Smooth muscle cell (in vitro differentiated cells): Measurements from ENCODE around the gene GP1BA. TPM values are rescaled to one million over a fixed set of nuclear protein-coding genes. Genes with fewer than 3 reads are reported as not detected.

Source experiments
- DNase-seq: peaks from one replicate; lab custom pipeline; 2025; ENCODE audit not compliant: unreplicated experiment; lab: John Stamatoyannopoulos, UW
- H2AFZ ChIP-seq: fragments of 200-600 bp; sonication (generic); 2 replicates; pipeline ENCODE4 v1.6.0; 2016; ENCODE audit warnings: antibody characterized with exemption, low read depth, mild to moderate bottlenecking
- H3F3A ChIP-seq: fragments of 200-600 bp; sonication (generic); 2 replicates; pipeline ENCODE4 v1.6.0; 2017; ENCODE audit warnings: antibody characterized with exemption, low read depth
- H3K27ac ChIP-seq: fragments of 200-600 bp; sonication (generic); 2 replicates; pipeline ENCODE4 v1.5.1; 2016; ENCODE audit warnings: low read depth, mild to moderate bottlenecking
- H3K27me3 ChIP-seq: fragments of 200-600 bp; sonication (generic); 2 replicates; pipeline ENCODE4 v1.6.1; 2016; ENCODE audit warnings: low read depth, mild to moderate bottlenecking
- H3K36me3 ChIP-seq: fragments of 200-600 bp; sonication (generic); 2 replicates; pipeline ENCODE4 v1.5.1; 2016; ENCODE audit warnings: low read depth
- H3K4me1 ChIP-seq: fragments of 200-600 bp; sonication (generic); 2 replicates; pipeline ENCODE4 v1.5.1; 2016; ENCODE audit warnings: low read depth
- H3K4me2 ChIP-seq: fragments of 200-600 bp; sonication (generic); 2 replicates; pipeline ENCODE4 v1.6.0; 2016; ENCODE audit warnings: mild to moderate bottlenecking
- H3K4me3 ChIP-seq: fragments of 200-600 bp; sonication (generic); 2 replicates; pipeline ENCODE4 v1.5.1; 2016; ENCODE audit warnings: mild to moderate bottlenecking
- H3K79me2 ChIP-seq: fragments of 200-600 bp; sonication (generic); 2 replicates; pipeline ENCODE4 v1.6.0; 2016; ENCODE audit warnings: low read depth, mild to moderate bottlenecking
- H3K9ac ChIP-seq: fragments of 200-600 bp; sonication (generic); 2 replicates; pipeline ENCODE4 v1.6.0; 2016; ENCODE audit warnings: low read depth
- H3K9me3 ChIP-seq: fragments of 200-600 bp; sonication (generic); replicated peaks from 2 replicates; pipeline ENCODE4 v1.5.1; 2016; ENCODE audit warnings: low read depth
- H4K20me1 ChIP-seq: fragments of 200-600 bp; sonication (generic); 2 replicates; pipeline ENCODE4 v1.6.0; 2016; ENCODE audit warnings: low read depth
- WGBS: methylation state at CpG from one replicate; pipeline ENCODE4 v1.1.7; 2016; ENCODE audit warnings: low lambda C conversion rate; 5-methylcytosine and 5-hydroxymethylcytosine counted together
- polyA plus RNA-seq: library from polyadenylated mRNA; unstranded; fragments of >200 nt; fragmentation: Nextera tagmentation; extraction: Ambion mirVana; gene quantifications from 2 replicates; pipeline ENCODE4 v1.2.1, GENCODE V29; 2016
- total RNA-seq: library from RNA; depleted of rRNA; stranded (reverse); fragments of >200 nt; gene quantifications from 2 replicates; pipeline ENCODE4 v1.2.3, GENCODE V29; 2014
- TF ChIP-seq, protein P1 (sequence below): fragments of 200-600 bp; sonication (generic); IDR thresholded peaks from 2 replicates; pipeline ENCODE4 v1.5.1; 2017; ENCODE audit warnings: borderline replicate concordance, mild to moderate bottlenecking, antibody characterized with exemption; ENCODE audit not compliant: insufficient read depth, poor library complexity, severe bottlenecking

GP1BA gene
- total and polyA plus RNA-seq, 2 experiments from 2014 or later: 0.07 TPM; not detected in 1

DNA sequence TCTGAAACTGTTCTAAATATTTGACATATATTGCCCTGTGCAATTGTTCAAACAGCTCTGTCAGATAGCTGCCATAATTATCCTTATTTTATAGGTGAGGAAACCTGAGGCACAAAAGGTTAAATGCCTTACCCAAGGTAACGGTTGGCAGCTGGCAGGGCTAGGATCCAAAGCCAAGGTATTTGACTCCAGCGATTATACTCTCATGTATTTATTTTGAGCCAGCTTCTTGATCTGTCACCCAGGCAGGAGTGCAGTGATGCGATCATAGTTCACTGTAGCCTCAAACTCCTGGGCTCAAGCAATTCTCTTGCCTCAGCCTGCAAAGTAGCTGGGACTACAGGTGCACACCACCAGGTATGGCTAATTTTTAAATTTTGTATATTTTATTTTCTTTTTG is 26.0 kb downstream of the GP1BA start:
- WGBS: 96% methylated on average over 3 of the region's 3 CpGs
- Histone ChIP-seq H4K20me1 (no peaks in the 10 kb centered on the region), H2AFZ (no peak overlapping the region), H3K79me2 (peaks cover 6% of the 10 kb centered on the region), H3K36me3 (no peaks in the 10 kb centered on the region), H3F3A (no peaks in the 10 kb centered on the region), H3K4me2 (no peak overlapping the region), H3K27me3 (no peaks in the 10 kb centered on the region), H3K27ac (no peak overlapping the region), H3K9ac (no peak overlapping the region), H3K4me1 (no peaks in the 10 kb centered on the region), H3K4me3 (no peak overlapping the region), H3K9me3 (no peaks in the 10 kb centered on the region)
- TF ChIP-seq, protein P1, sequence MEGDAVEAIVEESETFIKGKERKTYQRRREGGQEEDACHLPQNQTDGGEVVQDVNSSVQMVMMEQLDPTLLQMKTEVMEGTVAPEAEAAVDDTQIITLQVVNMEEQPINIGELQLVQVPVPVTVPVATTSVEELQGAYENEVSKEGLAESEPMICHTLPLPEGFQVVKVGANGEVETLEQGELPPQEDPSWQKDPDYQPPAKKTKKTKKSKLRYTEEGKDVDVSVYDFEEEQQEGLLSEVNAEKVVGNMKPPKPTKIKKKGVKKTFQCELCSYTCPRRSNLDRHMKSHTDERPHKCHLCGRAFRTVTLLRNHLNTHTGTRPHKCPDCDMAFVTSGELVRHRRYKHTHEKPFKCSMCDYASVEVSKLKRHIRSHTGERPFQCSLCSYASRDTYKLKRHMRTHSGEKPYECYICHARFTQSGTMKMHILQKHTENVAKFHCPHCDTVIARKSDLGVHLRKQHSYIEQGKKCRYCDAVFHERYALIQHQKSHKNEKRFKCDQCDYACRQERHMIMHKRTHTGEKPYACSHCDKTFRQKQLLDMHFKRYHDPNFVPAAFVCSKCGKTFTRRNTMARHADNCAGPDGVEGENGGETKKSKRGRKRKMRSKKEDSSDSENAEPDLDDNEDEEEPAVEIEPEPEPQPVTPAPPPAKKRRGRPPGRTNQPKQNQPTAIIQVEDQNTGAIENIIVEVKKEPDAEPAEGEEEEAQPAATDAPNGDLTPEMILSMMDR: no peak
- no peak for DNase-seq

DNA sequence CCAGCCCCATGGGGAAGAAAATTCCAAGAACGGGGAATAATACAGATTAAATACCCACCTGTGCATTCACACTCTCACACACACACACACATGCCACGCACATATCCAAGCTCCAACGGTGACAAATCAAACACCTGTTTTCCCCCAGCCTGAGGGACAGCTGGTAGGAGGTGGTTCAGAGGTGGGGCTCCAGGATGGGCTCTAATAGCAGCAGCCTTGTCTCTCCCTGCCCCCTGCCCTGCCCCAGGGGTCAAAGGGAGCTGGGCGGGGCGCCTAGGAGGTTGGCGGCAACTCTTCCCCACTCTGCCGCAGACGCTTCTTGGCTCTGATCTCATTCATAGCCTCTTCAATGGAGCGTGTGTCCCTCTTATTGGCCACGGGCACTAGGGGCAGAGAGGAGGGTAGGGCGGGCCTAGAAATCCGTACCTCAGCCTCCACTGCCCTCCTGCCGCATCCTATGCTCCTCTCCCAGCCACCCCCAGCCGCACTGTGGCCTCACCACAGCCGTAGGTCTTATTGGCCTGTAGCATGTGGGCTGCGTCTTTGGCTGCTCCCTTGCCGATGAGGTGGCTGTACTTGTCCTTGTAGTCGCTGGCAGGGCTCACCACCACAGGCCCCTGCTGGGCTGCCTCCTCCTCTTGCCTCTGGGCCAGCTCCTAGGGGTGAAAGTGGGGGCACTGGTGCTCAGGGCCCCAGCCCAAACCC is 27.3 kb downstream of the GP1BA start:
- Histone ChIP-seq H3K4me3 (no peak overlapping the region), H3K27me3 (no peaks in the 10 kb centered on the region), H3K9ac (no peak overlapping the region), H3K9me3 (no peaks in the 10 kb centered on the region), H2AFZ (no peak overlapping the region), H3K79me2 (peaks cover 14% of the 10 kb centered on the region), H3F3A (no peaks in the 10 kb centered on the region), H3K4me1 (no peaks in the 10 kb centered on the region), H3K36me3 (no peaks in the 10 kb centered on the region), H3K27ac (no peak overlapping the region), H4K20me1 (no peaks in the 10 kb centered on the region), H3K4me2 (no peak overlapping the region)
- TF ChIP-seq, protein P1: no peak
- 95% methylated on average over 18 of the region's 18 CpGs for WGBS
- no peak for DNase-seq

DNA sequence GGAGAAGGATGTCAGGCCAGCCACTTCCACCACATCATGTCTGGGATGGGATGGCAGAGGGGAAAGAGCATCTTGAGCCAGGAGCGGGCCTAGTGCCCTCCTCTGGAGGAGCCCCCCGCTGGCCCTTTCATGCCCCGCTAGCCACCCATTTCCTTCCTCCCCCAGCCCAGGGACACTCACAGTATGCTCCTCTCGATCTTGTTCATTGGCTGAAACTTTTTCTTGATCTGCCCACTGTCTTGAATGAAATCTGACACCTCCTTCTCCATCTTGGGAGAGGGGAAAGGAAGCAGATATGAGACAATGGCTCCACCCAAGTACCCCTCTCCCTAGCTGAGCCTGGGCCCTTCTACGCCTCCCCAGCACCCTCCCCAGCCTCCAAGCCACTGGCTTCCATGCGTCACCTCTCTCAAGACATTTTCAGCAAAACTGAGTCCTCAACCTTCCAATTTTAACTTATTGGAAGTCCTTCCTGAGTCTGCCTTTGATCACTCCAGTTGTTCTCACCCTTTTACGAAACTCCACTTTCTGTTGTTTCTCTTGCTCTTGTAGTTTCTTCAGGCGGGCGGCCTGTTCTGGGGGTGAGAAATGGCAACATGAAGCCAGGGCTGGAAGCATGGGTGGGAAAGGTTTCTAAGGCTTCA is 28.3 kb downstream of the GP1BA start:
- Histone ChIP-seq H3K79me2 (peaks cover 23% of the 10 kb centered on the region), H3K9me3 (no peaks in the 10 kb centered on the region), H3K36me3 (no peaks in the 10 kb centered on the region), H3K27me3 (no peaks in the 10 kb centered on the region), H3F3A (peaks cover 3% of the 10 kb centered on the region), H3K27ac (no peak overlapping the region), H2AFZ (no peak overlapping the region), H3K9ac (no peak overlapping the region), H4K20me1 (no peaks in the 10 kb centered on the region), H3K4me3 (no peak overlapping the region), H3K4me1 (no peaks in the 10 kb centered on the region), H3K4me2 (no peak overlapping the region)
- TF ChIP-seq, protein P1: no peak
- WGBS: 94% methylated on average over 9 of the region's 9 CpGs
- no peak for DNase-seq
